HG03378 (cell line): ENCODE results near the gene MVD.

Source experiments
- ATAC-seq: cut with Tn5 transposase; IDR thresholded peaks from one replicate; pipeline ENCODE4 v1.9.1; 2021; ENCODE audit warnings: mild to moderate bottlenecking, moderate library complexity; ENCODE audit not compliant: unreplicated experiment

Gene MVD

GRCh38 chr16:88627531-88628411 lies 35.1 kb downstream of the MVD start:
- ATAC-seq = no peak

- ATAC-seq = no peak
Observed at GRCh38 chr16:88626646-88627045, 36.2 kb downstream of the MVD start.

DNA sequence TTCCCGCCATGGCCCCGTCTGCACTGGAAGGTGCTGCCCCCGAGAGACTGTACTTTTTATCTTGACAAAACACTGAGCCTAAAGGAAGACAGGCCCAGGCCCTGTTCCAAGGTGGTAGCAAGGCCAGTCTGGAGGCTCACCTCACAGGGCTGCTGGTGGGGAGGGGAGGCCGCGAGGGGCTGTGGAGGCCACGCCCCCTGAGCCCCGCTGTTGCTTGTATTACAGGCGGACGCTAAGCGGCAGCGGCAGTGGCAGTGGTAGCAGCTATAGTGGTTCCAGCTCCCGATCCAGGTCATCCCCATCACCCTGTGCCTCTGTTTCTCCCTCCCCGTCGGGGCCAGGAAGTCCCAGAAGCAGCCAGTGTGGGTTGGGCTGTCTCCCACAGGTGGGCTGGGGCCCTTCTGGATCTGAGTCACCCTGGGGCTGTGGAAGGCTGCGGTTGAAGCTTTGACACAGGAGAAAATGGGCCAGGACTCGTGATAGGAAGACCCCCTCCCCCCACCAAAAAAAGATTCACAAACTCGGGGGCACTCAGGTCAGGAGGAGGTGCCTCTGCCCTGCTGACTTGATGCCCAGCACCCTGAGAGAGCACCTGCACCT lies 37.8 kb downstream of the MVD start:
- ATAC-seq = no peak

DNA sequence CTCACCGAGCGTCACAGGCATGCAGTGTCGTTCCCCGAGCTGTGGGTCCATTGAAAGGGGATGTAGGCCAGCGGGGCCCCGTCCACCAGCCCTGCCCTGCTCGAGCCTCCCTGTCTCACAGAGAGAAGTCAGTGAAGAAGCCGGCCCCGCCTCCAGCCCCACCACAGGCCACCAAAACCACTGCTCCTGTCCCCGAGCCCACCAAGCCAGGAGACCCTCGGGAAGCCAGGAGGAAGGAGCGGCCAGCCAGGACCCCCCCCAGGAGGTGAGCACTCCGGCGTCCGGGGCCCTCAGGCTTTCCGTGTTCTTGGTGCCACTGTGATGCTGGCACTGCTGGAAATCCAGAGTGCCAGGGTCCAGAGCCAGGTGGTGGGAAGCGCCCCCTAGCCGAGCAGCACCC lies 38.4 kb downstream of the MVD start:
- no peak for ATAC-seq

DNA sequence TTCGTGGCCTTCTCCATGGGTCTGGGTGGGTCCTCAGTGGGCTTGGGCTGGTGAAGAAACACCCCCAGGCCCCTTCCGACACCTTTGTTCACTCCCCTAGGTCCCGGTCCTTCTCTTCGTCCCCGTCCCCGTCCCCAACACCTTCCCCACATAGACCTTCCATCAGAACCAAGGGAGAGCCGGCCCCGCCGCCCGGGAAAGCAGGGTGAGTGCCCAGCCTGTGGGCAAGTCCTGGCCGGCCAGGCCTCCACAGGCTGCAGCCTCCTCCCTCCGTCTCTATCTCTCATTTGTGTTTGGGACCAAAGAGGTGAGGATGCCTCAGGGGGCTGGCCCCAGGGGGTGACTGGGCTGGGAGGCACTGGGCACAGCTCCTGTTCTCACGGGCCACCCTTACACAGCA lies 39.0 kb downstream of the MVD start:
- ATAC-seq = no peak

DNA sequence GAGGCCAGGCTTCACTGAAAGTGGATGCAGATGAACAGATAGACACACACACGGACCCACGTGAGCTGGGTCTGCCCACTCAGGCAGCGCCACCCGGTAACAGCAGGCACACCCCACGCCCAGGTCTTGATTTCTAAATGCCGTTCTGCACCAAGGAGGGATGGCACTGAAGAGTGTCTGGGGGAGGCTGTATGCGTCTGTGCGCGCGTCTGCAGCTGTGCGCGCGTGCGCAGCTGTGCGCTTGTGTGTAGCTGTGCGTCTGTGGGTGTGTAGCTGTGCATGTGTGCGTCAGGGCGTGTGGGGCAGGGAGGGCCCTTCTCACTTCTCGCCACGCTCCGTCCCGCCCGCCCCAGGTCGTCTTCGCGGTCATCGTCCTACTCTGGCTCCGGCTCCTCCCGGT lies 40.0 kb downstream of the MVD start:
- no peak for ATAC-seq

DNA sequence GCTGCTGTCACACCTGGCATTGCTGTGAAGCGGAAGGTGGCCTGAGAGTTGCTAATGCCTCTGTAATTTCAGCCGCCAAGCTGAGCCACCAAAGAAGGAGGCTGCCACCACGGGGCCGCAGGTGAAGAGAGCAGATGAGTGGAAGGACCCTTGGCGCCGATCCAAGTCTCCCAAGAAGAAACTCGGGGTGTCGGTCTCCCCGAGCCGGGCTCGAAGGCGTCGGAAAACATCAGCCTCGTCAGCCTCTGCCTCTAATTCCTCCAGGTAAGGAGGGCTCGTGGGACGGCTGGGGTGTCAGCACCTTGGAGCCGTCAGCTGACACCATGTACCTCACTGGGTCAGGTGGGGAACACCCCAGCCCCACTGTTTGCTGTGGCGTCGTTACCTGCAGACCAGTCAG lies 40.8 kb downstream of the MVD start:
- ATAC-seq = no peak

DNA sequence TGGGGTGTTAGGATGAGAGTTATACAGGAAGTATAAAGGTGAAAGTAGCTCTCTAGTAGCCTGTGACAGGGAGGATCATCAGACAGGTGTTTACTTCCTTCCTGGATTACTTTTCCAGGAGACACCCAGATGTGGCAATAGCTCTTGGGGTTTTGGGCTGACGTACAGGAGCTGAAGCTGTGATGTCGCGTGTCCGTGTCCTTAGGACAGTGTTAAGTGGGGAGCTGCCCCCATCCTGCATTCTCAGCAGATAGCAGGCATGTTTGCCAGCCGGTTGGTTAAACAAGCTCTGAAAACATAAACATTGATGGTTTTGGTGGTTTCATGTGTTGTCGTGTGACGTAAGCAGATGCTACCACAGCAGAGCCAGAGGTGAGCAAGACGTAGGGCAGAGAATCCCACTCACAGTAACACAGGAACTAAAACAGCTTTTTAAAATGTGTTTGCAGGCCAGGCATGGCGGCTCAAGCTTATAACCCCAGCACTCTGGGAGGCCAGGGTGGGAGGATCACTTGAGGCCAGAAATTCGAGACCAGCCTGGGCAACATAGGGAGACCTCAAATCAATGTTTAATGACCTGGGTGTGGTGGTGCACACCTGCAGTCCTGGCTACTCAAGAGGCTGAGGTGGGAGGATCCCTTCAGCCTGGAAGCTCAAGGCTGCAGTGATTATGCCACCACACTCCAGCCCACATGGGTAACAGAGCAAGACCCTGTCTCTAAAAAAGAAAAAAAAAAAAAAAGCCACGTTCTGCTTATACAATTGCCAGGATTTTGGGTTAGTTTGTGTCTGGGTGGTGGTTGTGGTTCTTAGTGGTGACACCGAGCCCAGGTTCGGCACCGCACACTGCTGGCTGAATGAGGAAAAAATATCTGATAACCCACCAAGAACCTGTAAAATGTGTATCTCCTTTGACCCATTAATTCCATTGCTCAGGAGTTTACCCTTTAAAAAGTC lies 42.8 kb downstream of the MVD start:
- no peak for ATAC-seq

- ATAC-seq = no peak
Observed at GRCh38 chr16:88618956-88619667, 43.8 kb downstream of the MVD start.

- no peak for ATAC-seq
Observed at GRCh38 chr16:88618182-88618955, 44.5 kb downstream of the MVD start.

DNA sequence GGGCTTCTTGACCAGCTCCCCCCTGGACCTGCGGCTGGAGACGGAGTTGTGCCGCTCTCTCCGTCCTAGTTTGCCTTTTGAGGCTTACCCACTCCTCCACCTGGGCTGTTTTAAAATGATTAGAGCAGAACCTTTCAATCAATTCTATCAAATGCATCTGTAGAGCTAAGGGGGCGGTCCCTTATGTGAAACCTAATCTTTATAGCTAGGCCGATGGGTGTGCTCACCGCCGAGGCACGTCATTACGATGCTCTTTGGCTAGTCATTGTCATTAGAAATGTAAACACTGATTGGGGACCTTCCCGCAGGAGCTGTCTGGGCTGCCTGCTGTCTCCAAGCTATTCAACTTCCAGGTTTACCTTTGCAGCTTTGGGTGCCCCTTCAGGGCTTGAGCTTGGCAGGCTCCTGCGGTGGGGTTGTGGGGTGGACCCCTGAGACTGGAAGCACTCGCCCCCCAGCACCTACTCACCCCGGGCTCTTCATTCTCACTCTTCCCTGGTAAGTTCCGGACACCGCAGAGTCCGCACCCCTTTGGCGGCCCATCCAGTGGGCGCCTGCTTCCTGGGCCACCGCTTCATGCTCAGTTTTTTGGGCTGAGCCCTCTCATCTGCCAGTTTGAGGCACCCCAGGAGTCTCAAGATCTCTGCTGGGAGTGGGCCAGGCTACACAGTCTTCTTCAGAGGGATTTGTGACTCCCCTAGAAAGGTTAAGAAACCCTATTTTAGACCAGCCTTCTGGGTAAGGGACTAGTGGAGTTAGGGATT lies 45.4 kb downstream of the MVD start:
- ATAC-seq = no peak

- ATAC-seq = no peak
Observed at GRCh38 chr16:88616736-88617135, 46.2 kb downstream of the MVD start.

DNA sequence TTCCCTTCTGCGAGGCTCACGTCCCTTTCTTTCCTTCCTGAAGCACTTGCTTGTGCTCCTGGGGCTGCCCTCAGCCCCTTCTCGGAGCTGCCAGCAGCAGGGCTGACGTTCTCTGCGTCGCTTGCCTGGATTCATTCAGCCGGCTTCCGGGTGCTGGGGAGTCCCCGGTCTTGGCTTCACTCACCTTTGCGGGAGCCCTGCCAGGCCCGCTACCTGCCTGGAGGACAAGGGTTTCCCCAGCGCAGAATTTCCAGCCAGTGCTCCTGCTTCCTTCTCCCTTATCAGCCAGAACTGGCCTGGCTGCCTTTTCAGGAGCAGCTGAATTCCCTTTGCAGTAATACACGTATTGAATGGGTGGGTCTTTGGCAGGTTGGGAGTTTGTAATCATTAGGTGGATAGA lies 46.6 kb downstream of the MVD start:
- ATAC-seq = no peak

DNA sequence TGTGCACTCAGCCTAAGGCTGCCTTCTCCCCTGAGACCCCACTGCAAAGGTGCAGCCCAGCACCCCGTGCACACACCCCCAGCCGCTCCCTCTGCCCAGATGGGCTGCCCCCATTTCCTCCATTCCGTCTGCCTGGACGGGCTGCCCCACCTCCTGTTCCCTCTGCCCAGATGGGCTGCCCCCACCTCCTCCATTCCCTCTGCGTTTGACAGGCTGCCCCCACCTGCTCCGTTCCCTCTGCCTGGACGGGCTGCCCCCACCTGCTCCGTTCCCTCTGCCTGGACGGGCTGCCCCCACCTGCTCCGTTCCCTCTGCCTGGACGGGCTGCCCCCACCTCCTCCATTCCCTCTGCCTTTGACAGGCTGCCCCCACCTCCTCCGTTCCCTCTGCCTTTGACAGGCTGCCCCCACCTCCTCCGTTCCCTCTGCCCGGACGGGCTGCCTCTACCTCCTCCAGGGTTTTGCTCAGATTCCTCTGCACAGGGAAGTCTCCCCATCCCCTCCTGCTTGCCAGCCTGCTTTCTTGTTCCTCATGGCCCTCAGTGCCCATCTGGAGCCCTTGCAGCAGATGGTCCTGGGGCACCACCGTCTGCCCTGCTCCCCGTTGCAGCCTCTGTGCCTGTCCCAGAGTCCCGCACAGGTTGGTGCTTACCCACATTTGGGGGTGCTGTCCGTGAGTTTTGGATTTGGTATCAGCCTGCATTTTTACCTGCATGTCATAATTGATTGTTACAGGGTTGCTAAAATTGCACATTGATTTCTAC lies 47.9 kb downstream of the MVD start:
- no peak for ATAC-seq

- ATAC-seq = no peak
Observed at GRCh38 chr16:88613911-88614817, 48.7 kb downstream of the MVD start.

- ATAC-seq = no peak
Observed at GRCh38 chr16:88613293-88613692, 49.6 kb downstream of the MVD start.
